ENCODE results near the gene ARL16.

- no peak for TF ChIP-seq CTCF (IDR thresholded peaks at IDR 0.05)
- TF ChIP-seq POLR2A (IDR thresholded peaks at IDR 0.05), result no peak
Measured at GRCh38 chr17:81693509-81694210, 10.1 kb upstream of the ARL16 start.

Measured in right lobe of liver (tissue), 4 donors.